ENCODE measurements around the gene HSD11B1L.
"Not testable (repeated sequence)": the region's sequence is repeated elsewhere in the genome, so short reads cannot be mapped to it uniquely, and the experiment has no call there.

The HSD11B1L gene

DNA sequence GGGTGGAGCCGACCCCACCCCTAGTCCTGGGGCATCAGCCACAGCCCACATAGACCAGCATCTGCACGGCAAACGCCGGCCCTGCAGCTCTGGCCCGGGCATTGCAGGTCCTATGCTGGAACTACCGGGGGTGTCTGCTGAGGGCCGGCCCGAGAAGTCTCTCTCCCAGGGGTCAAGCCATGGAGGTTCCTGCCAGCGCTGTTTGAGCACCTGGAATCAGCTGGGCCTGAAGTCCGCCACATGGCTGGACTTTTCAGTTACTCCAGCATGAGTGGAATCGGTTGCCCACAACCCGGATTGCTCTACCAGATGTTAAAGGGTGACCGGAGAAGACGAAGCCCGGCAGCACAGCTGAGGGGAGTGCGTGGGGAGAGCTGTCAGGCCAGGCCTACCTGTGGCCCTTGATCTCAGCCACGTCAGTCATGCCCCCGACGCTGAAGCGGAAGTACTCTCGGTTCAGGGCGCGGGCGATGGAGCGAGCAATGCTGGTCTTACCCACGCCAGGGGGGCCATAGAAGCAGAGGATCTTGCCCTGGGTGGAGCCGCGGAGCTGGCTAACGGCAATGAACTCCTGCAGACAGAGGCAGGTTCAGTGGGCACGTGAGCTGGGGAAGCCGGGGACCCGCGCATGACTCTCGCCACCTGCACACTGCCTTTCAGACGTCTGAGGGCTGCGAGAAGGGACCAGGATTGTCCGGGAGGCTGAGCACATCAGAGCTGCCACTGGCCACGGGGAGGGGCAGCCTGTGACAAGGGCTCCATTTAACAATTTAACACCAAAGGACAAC lies 18.0 kb downstream of the HSD11B1L start:
- DNase-seq (ENCODE audit: low spot score), result no peak

DNA sequence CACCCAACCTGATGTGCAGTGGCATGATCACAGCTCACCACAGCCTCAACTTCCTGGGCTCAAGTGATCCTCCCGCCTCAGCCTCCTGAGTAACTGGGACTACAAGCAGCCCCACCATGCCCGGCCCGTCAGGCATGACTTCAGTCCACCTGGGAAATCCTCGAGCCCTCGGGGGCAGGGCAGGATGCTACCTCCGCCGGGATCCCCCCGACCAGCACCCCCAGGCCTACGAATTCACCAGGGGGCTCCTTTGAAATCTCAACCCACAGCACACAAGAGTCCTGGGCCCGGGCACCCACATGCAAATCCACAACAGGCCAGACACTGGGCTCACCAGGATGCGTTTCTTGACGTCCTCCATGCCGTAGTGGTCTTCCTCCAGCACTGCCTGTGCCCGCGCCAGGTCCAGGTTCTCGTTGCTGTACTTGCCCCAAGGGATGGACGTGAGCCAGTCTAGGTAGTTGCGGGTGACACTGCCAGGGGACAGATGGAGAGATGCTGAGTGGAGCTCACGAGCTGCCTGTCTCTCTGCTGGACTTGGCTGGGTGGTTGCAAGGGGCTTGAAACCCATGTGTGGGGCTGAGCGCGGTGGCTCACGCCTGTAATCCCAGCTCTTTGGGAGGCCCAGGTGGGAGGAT lies 19.7 kb downstream of the HSD11B1L start:
- no peak for DNase-seq (ENCODE audit: low spot score)

DNA sequence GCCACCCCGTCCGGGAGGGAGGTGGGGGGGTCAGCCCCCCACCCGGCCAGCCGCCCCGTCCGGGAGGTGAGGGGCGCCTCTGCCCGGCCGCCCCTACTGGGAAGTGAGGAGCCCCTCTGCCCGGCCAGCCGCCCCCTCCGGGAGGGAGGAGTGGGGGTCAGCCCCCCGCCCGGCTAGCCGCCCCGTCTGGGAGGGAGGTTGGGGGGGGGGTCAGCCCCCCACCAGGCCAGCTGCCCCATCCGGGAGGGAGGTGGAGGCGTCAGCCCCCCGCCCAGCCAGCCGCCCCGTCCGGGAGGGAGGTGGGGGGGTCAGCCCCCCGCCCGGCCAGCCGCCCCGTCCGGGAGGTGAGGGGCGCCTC lies 21.2 kb downstream of the HSD11B1L start:
- not testable (repeated sequence) for DNase-seq (ENCODE audit: low spot score)

DNA sequence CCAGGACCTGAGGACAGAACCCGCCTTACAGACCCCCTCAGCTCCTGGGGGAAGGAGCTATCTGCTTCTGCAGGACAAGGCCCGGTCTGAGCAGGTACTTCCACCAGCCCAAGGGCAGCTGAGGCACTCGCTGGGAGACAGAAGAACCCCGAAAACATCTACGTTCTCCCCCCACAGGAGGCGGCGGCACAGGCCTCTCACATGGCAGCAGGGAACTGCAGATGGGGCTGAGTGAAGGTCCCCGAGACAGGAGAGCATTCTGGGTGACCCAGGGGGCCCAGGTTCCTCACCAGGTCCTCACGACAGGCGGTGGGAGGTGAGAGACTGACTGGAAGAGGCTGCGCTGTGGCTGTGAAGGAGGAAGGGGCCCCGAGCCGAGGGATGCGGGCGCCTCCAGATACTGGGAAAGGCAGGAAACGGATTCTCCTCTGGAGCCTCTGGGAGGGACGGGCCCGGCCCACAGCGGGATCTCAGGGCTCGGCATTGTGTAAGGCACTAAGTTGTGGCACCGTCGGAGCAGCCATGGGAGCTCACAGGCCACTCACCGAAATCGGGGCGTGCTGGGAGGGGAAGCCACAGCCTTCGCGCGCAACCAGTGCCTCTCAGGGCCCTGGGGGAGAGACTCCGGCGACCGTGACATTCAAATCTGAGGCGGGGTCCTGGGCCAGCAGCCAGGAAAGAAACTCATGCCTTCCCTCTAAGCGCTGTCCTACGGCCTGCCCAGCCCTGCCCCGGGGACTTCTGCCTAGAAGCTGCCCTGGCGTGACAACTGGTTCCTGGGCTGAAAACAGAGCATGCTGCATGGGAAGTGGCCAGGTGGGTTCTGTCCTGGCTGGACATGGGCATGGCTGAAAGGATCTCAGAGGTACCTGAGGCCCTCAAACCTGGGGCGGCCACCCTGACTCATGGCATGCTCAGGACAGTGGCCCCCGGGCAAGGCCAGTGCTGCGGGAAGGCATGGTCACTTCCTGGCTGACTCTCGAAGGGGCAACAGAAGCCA lies 23.3 kb downstream of the HSD11B1L start:
- no peak for DNase-seq (ENCODE audit: low spot score)

DNA sequence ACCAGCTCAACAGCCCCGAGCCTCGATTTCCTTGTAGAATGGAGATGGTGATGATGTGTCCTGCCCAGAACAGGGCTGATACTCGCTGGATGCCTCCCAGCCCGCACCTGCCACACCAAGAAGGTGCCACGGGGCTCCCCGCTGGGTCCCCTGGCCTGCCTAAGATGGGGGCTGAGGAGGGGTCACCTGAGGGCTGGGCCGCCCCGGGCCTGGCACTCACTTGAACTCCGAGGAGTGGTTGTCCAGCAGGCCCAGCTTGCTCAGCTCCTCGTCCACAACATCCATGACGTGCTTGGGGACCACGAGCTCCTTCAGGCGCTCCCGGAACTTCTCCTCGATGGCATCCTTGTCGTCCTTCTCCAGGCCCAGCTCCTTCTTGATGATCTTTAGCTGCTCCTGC lies 24.7 kb downstream of the HSD11B1L start:
- no peak for DNase-seq (ENCODE audit: low spot score)

DNA sequence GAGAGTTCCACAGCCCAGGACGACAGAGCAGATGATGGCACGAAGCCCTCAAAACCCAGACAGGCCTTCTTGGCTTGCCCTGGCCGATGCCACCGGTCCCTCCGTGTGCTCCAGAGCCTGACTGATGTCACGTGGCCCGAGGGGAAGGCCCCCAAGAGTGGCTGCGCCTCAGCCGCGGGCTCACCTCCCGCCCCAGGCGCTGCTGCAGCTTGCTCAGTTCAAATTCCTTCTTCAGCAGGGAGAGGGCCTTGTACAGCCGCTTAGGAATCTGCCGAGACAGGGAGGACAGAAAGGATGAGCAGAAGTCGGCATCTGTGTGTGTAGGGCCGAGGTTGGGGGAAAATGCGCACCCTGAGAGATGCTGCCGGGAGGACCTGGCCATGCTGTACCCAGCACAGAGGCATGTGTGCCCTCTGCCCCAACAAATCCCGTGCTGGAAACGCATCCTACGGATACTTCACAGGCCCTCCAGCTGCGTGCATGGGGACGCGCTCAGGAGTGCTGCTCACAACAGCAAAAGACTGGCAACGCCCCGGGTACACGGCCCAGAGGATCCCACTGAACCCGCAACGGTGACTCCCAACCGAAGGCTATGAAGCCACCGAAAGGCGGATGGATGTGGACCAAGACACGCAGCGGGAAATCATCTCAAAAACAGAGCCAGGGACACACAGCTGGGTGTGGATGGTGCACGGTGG lies 26.2 kb downstream of the HSD11B1L start:
- DNase-seq (ENCODE audit: low spot score), result no peak

DNA sequence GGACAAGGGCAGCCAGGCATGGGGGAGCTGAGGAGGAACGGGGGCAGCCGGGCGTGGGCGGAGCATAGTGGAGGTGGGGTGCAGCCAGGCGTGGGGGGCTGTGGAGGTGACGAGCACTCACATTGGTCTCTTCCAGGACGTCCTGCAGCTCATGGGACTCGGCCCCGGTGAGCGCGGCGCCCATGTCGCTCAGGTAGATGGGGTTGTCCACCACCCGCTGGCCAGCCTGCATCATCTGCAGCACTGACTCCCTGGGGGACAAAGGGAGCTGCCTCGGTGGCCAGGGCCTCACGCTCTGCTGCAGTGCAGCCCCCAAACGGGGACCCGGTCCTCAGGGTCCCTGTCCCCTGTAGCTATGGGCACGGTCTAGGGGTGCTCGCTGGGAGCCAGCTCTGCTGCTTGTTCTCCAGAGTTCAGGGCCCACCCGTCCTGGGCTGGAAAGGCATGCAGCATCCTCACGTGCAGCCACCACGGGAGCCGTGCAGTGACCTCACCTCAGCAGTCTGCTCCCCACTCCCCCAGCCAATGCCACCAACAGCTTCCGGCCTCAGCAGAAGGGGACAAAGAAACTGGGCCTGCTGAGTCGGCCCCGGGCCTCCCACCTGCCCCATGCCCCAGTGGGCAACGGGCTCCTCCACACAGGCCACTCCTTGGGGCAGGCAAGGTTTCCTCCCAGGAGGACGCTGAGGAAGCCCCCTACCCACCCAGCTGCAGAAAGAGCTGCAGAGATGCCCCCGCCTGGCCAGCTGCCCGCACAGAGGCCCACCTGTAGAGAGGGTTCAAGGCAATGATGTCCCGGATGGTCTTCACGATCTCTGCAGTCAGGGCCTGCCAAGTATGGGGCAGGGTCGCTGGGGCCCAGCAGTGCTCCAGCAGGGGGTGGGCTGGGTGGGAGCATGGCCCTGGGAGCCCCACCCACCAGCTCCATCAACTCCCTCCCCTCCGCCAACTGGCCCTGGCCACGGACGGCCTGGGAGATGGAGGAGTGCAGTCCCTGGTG lies 27.0 kb downstream of the HSD11B1L start:
- DNase-seq (ENCODE audit: low spot score), result no peak

DNA sequence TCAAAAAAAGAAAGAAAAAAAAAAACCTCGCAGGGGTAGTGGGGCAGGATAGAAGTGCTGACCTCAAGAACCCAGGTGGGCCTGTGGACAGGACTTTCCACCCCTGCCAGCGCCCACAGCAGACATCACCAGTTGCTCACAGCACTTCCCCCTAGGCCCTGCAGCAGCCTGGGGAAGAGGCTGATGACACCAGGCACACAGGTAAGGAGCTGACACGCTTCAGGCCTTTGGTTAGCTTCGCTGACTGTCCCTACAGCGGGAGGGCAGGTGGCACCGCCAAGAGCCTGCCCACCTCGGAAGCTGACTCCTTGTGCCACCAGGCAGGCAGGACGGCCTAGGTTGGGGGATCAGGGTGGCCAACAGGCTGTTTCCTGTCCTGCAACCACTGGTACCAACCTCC lies 30.2 kb downstream of the HSD11B1L start:
- DNase-seq (ENCODE audit: low spot score), result no peak

DNA sequence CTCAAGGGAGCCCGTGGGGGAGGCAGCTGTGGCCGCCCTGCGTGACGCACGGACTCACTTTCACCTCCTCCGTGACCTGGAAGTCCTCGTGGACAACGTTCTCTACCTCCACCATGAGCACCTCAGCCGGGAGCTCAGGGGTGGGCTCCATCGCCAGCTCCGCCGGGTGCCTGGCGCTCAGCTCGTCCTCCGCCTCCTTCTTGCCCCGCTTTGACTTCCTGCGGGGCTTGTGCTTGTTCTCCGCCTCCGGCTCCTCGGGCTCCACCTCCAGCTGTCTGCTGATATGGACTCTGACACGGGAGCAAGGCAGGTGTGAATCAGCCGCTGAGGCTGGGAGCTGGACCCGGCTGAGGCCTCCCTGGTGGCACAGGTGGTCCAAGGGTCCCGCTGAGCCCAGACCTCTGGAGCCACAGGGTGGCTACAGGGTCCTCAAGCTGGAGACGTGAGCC lies 30.9 kb downstream of the HSD11B1L start:
- DNase-seq (ENCODE audit: low spot score), result no peak

DNA sequence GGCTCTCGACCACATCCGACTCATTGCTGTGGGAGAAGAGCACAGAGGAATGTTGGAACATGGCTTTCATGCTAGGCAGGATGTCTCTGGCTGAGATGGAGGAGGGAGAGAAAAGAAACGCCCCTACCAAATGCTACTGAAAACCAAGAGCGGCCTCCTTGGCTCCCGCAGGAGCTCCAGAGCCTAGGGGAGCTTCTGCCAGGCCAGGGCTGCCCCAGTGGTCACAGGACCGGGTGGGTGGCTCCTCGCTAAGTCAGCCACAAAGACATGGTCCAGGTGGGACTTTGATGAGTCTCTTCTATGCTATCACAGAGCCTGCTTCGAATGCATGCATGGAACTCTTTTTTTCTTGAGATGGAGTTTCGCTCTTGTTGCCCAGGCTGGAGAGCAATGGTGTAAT lies 32.4 kb downstream of the HSD11B1L start:
- no peak for DNase-seq (ENCODE audit: low spot score)

DNA sequence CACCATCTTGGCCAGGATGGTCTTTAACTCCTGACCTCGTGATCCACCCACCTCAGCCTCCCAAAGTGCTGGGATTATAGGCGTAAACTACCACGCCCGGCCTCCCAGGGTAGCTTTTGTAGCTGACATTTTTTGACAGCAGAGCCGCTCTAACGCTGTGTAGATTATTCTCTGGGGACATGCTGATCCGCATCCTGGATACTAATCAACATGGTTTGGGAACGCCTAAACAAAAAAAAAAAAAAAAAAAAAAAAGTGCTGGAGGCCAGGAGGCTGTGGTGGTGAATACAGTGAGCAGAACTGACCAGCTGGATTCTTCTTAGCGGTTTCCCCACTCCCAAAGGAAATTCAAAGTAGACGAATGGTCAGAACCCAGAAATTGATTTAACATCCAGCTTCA lies 34.0 kb downstream of the HSD11B1L start:
- DNase-seq (ENCODE audit: low spot score), result no peak

DNA sequence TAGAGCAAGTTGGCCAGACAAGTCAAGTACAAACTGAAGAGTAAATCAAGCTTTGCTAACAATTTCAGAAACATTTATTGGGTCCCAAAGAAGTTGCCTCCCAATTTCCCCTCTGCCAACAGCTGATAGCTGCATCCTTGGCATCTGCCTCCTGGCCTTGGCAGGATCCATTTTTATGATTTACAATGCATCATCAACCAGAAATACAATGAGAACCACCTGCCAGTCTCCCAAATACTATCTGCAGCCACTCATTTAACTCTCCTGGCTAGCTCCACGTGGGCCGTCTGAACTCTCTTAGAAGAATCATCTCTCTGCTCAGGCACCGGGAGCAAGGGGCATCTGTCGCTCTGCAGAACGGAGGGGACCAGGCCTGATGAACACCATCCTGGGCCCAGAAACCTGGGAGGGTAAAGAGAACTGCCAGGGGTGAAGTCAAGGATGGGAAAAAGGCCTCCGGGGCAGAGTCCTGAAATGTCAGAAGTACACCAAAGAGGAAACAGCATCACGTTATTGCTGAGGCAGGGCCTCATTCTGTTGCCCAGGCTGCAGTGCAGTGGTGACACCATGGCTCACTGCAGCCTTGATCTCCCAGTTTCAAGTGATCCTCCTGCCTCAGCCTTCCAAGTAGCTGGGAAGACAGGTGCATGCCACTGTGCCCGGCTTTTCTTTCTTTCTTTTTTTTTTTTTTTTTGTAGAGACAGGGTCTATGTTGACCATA lies 36.5 kb downstream of the HSD11B1L start:
- DNase-seq (ENCODE audit: low spot score), result no peak

DNA sequence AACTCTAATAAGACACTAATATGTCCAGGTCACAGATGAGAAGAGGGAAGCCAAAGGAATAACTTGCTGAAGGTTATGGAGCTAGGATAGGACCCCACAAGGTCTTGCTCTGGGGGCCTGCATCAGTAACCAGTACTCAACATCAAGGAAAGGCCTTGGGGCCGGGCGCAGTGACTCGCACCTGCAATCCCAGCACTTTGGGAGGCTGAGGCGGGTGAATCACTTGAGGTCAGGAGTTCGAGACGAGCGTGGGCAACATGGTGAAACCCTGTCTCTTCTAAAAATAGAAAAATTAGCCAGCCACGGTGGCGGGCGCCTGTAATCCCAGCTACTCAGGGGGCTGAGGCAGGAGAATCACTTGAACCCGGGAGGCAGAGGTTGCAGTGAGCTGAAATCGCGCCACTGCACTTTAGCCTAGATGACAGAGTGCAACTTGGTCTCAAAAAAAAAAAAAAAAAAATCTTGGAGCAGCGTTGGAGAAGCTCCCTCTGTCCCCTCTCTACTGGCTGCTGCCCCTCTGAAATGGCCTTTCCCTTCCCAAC lies 37.3 kb downstream of the HSD11B1L start:
- DNase-seq (ENCODE audit: low spot score), result peak; percentile 76

DNA sequence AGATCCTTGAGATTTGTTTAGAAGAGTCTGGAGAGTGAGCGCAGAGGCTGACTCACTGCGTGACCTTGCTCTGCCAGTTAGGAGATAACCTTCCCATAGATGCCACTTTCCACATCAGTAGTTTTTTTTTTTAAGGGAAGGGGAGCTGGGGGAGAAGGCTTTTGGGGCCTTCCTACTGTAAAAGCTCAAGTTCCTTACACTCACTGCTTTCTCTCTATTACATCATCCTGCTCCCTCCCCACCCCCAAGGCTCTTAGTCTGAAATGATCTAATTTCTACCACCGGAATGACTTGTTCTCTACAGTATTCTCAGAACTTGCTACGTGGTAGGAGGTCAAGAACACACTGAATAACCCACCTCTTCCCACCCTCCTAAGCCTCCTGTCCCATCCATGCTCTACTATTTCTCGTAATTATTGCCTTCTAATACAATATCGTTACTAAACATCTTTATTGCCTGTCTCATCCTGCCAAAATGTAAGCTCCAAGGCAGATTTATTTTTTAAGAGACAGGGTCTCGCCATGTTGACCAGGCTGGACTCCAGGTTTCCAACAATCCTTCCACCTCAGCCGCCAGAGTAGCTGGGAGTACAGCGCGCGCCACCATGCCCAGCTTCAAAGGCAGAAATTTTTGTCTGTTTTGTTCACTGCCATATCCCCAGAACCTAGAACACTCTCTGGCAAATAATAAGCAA lies 37.9 kb downstream of the HSD11B1L start:
- peak; percentile 82 for DNase-seq (ENCODE audit: low spot score)

DNA sequence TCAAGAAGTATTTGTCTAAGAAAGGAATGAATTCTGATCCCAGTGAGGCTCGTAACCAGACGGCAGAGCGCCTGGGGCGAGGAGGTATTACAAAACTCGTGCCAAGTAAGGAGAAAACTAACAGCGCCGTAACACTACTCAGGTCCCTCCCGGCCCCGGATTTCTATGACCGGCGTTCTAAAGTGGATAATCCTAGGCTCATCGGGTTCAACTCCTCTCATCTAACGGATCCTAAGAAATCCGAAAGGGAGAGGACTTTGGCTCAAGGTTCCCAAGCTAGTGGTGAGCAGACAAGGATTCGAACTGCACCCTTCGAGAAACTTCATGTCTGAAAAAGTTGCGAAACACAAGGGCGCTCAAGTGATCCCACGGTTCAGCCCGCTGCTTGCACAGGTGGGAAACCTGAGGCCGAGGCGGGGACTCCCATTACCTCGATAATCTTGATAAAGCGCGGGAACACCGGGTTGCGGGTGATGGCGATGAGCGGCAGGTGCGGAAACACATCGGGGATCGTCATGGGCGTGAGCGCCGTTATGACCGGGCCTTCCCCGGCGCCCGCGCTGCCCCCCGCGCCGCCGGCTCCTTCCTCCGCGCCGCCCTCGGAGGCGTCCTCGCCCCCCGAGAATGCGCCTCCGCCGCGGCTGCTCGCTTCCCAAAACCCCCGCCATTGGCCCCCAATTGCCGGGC lies 38.6 kb downstream of the HSD11B1L start:
- DNase-seq (ENCODE audit: low spot score), result peak; percentile 24

DNA sequence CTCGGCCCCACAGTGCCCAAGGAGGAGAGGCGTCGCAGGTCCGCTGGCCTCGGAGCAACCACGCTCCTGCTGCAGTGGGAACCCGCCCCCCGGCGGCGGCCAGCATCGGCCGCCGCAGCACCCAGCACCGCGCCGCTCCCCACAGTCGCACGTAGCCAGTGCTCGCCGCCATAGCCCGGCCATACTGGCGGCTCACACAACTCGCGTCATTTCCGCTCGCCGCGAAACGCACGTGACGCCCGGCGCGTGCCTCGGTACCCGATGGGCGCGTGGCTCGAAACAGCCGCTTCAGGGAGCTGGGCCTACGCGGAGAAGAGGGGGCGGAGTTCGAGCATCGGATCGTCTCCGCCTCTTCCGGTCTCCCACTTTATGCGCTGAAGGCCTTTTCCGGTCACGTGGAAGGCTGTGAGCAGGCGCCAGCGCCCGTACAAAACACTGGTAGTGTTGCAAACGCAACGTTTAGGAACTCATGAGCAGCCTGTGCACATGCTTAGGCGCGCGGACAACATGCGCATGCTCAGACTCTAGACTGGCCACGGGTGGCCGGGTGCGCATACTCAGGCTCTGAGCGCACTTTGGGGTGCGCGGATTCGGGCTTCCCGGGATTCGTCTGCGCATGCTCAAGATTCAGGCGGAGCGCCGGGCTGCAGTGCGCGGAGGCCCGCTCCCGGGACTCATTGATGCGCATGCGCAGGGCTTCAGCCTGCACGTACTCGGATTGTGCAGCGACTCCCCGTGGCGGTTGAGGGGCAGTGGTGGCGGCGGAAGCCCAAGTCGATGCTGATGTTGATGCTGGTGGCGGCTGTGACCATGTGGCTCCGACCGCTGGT lies 39.3 kb downstream of the HSD11B1L start, which contains the start of the genes CATSPERD and LONP1:
Gene CATSPERD, plus strand, starts transcription at position 677 of the 830 bp plus-strand sequence. Its CDS starts 101 bp downstream, at position 778.
Gene LONP1, minus strand, starts transcription at position 186 of the 830 bp plus-strand sequence. Its CDS starts 14 bp downstream, at position 172.
- DNase-seq (ENCODE audit: low spot score), result peak; percentile 99

DNA sequence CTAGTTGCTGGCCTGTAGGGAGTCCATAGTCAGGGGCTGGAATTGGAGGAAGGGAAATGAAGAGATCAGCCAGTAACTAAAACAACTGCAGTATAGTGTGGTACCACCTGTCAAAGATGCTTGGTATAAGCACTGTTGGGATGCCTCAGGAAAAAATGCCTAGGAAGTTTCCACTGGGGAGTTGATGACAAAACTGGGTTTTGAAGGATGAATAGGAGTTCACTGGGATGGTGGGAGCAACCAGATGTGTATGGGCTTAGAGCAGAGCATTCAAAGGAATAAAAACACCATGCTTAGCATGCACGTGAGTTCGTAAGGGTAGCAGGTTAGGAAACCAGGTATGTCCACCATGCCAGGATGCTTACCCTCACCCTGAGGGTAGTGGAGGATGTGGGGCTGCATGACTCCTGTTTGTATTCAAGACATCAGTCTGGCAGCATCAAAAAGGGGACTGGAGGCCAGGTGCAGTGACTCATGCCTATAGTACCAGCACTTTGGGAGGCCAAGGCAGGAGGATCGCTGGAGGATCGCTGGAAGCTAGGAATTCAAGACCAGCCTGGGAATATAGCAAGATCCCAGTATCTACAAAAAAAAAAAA lies 46.7 kb downstream of the HSD11B1L start:
- DNase-seq (ENCODE audit: low spot score), result no peak
